UCSD-AML1 (cell line): Measurements from ENCODE around the gene RRAS2.

Source experiments
- DNase-seq: peaks from one replicate; lab custom pipeline; 2025; ENCODE audit not compliant: unreplicated experiment; lab: John Stamatoyannopoulos, UW

The RRAS2 gene

DNA sequence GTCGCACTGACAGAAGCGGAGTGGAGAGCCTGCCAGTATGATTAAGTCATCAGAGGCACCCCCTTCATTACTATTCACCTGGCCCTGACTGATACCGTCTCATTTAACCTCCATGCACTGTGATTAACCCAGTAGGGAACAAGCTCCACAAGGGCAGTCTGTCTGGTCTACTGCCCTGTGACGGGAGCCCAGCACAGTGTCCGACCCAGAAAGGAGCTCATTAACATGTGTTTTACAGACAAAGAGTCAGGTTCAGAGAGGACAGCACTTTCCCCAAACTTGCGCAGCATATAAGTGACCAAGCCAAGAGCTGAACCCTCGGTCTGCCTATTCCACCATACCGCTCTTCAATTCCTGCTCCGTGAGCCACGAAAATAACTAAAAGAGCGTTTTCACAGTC is 129.5 kb downstream of the RRAS2 start:
- DNase-seq, result no peak

DNA sequence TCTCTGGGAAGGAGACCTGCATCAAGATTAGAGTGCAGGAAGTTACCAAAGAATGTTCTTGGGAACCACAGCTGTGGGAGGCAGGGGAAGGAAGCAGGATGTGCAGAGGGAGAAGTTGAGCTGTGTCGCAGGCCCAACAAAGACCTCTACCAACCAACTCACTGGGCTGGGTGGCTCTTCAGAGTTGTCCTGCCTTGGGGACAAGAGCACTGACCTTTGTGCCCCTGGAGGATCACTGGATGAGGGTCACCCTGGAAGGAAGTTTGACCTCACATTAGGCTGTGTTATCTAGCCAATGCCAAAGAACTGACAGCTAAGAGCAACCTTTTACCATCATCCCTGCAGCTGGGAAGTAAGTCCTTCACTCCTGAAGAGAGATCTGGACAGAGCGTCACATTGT is 130.6 kb downstream of the RRAS2 start:
- no peak for DNase-seq
